Left hindlimb (tissue), 1 donor: Measurements from ENCODE around the gene SLCO3A1.

Experiments used
- DNase-seq: peaks from one replicate; pipeline ENCODE4 v3.0.0-alpha.2; 2018

The SLCO3A1 gene

GRCh38 chr15:92143765-92144164 lies 290.3 kb downstream of the SLCO3A1 start:
- no peak for DNase-seq

DNA sequence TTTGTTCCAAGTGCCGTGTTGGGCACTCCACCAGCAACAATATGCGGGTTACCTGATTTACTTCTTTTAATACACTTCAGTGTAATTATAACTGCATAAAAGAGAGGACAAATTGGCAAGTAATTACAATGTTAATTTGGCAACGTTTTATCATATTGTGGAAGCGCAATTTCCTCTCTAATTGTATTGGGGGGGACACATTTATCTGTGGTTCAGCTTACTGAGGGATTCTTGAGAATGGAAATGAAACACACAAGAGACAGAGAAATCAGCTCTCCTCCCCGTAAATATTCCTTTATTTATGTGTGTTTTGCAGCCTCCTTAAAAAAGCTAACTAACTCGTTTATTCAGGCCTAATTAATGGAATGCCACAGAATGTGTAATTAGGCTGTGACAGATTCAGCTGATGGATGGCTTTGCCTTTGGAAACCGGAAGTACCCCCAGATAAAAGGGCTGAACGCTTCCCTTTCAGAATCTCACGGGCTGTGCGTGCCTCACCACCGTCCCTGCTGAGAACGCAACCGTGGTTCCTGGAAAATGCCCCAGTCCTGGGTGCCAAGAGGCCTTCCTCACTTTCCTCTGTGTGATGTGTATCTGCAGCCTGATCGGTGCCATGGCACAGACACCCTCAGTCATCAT lies 293.1 kb downstream of the SLCO3A1 start:
- no peak for DNase-seq

GRCh38 chr15:92149029-92149428 lies 295.5 kb downstream of the SLCO3A1 start:
- no peak for DNase-seq

- DNase-seq, result no peak
Measured at GRCh38 chr15:92149465-92149864, 296.0 kb downstream of the SLCO3A1 start.

DNA sequence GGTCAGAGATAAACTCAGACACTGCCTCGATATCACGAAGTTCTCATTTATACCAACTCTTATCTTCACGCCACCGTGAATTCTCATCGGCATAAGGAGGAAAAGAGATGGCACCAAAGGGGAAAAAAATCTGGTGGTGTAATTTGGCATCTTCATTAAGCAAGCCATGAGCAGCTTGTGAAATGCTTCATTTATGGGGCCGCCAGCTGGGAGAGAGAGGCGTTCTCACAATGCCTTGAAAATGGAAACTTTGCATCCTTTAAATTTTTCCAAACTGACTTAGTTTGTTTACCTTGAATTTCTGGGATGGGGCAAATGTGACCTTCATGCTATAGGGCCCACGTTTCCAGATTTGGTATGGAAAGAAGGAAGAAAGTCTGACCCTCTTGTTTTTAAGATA lies 297.7 kb downstream of the SLCO3A1 start:
- no peak for DNase-seq

DNA sequence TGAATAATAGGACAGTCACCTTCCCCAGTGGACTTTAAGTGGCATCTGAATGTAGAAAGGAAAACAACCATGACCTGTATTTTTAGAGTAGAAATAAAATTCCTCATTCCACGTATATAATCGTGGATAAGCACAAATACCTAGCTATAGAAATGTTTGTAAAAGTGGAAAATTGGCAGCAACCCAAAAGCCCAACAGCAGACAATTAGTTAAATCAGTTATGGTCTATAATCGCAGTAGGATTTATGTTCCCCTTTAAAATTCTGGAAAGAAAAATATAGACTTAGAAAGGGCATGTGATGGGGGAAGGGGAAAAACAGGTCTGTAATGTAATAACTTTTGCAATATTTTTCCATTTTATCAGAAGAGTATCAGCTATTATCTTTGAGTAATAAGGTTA lies 298.2 kb downstream of the SLCO3A1 start:
- no peak for DNase-seq

GRCh38 chr15:92152983-92153382 lies 299.5 kb downstream of the SLCO3A1 start:
- DNase-seq, result no peak

- DNase-seq, result no peak
Measured at GRCh38 chr15:92153620-92154019, 300.1 kb downstream of the SLCO3A1 start.

DNA sequence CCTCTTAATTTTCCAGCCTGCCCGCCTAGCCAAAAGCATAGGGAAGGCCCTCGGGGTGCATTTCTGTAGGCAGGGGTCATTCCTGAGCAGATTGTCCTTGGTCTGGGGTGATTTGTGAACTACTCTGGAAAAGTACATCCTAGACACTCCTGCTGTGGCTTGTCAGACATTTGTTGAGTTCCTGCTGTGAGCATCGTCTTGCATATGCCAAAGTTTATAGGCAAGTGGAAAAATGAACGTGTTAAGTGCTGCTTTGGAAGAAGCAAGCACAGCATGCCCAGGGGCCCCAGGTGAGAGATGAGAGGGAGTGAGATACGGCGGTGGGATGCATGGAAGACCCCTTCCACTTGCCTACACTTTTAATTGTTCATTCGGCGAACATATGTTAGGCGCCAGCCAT lies 302.4 kb downstream of the SLCO3A1 start:
- no peak for DNase-seq

GRCh38 chr15:92157666-92158298 lies 304.3 kb downstream of the SLCO3A1 start:
- DNase-seq, result no peak

GRCh38 chr15:92158426-92158825 lies 304.9 kb downstream of the SLCO3A1 start:
- DNase-seq, result no peak

DNA sequence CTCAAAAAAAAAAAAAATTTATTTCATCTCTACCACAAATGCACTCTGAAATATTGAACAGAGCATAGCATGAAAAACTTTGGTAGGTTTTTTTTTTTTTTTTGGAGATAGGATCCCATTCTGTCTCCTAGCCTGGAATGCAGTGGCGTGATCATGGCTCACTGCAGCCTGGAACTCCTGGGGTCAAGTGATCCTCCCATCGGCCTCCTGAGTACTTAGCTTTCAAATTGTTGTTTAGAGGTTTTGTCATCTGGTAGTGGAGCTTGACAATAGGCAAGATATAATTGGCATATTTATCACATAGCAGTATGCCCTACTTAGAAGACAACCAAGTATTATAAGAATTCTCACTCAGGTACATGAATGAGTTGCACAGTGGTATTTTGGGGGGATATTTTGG lies 306.0 kb downstream of the SLCO3A1 start:
- DNase-seq, result no peak

GRCh38 chr15:92159906-92160841 lies 306.7 kb downstream of the SLCO3A1 start:
- no peak for DNase-seq

GRCh38 chr15:92161039-92161670 lies 307.6 kb downstream of the SLCO3A1 start:
- DNase-seq, result no peak

GRCh38 chr15:92162657-92163056 lies 309.1 kb downstream of the SLCO3A1 start:
- DNase-seq, result no peak

DNA sequence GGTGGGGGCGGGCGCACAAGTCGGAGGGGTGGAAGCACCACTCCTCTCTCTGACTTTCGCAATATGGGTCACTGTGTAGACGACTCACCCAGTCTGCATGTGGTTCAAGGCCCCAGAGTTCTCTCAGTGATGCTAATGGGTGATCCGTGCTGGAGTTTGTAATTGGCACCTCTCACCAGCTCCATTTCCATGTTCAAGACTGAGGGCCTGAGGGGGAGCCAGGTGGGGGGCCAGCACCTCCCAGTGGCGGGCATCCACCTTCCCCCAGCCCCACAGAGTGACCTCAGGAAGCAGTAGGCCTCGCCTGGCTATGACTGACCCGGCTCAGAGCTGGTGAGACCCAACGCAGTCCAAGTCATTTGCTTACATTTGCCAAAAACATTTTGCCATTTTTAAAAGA lies 310.1 kb downstream of the SLCO3A1 start:
- no peak for DNase-seq

GRCh38 chr15:92164327-92165000 lies 311.0 kb downstream of the SLCO3A1 start:
- no peak for DNase-seq

DNA sequence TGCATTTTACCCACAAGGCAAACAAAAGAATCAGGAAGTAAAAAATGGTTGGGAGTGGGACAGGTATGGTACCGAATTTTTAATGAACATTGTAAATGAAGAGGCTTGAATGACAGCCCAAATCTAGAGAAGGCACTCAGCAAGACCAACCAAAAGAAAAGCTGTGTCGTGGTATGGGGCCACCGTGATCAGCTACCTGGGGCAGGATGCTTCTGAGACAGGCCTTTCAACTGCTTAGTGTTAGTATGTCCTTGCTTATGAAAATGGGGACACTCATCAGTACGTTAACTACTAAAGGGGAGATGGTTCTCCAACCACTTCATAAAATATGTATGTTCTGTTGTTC lies 311.5 kb downstream of the SLCO3A1 start:
- DNase-seq, result no peak

DNA sequence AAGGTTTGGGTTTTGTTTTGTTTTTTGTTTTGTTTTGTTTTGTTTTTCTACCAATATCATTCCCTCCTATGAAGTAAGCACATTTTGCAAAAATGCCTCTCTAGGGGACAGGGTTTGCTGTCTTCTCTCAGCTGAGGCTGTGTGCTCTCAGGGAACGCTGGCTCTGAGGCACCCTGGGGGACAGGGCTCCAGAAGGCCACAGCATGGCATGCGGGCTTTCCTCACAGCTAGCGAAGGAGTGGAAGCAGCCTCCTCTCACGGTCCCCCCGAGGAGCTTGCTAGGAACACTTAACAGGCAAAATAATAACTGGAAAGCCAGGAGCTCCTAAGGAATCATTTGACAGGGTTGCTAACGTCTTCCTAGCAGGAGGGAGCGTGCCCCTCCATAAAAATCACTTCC lies 312.5 kb downstream of the SLCO3A1 start:
- no peak for DNase-seq

- DNase-seq, result no peak
Measured at GRCh38 chr15:92166751-92167405, 313.4 kb downstream of the SLCO3A1 start.

- no peak for DNase-seq
Measured at GRCh38 chr15:92167451-92167850, 313.9 kb downstream of the SLCO3A1 start.

GRCh38 chr15:92168066-92168683 lies 314.7 kb downstream of the SLCO3A1 start:
- no peak for DNase-seq
